GM20000 (cell line): ENCODE results near the gene RALBP1.

Source experiments
- DNase-seq: peaks from one replicate; pipeline ENCODE4 v3.0.0; 2012; ENCODE audit warnings: low spot score
- CTCF ChIP-seq: IDR thresholded peaks from 2 replicates; pipeline ENCODE4 v1.5.1; 2012; ENCODE audit warnings: mild to moderate bottlenecking, control low read depth; ENCODE audit errors: extremely low read depth, missing control alignments

Gene RALBP1

GRCh38 chr18:9562584-9562983 is 87.3 kb downstream of the RALBP1 start:
- no peak for TF ChIP-seq CTCF
- no peak for DNase-seq

GRCh38 chr18:9563331-9563730 is 88.0 kb downstream of the RALBP1 start:
- DNase-seq = no peak
- TF ChIP-seq CTCF = no peak

- no peak for TF ChIP-seq CTCF
- no peak for DNase-seq
Measured at GRCh38 chr18:9565407-9565806, 90.1 kb downstream of the RALBP1 start.

- DNase-seq = no peak
- no peak for TF ChIP-seq CTCF
Measured at GRCh38 chr18:9568186-9568585, 92.9 kb downstream of the RALBP1 start.

GRCh38 chr18:9569178-9569577 is 93.9 kb downstream of the RALBP1 start:
- no peak for DNase-seq
- TF ChIP-seq CTCF = no peak

- no peak for TF ChIP-seq CTCF
- no peak for DNase-seq
Measured at GRCh38 chr18:9570255-9570654, 94.9 kb downstream of the RALBP1 start.

- no peak for TF ChIP-seq CTCF
- DNase-seq = no peak
Measured at GRCh38 chr18:9571546-9571945, 96.2 kb downstream of the RALBP1 start.
